Neural progenitor cell (in vitro differentiated cells): Measurements from ENCODE around the gene ERICH6B.

Experiments used
- CTCF ChIP-seq: fragments of 200-600 bp; sonication (generic); IDR thresholded peaks from 2 replicates; pipeline ENCODE4 v1.5.1; 2017; ENCODE audit warnings: antibody characterized with exemption, mild to moderate bottlenecking
- EZH2phosphoT487 ChIP-seq: fragments of 200-600 bp; sonication (generic); IDR thresholded peaks from 2 replicates; pipeline ENCODE4 v1.6.1; 2017; ENCODE audit warnings: antibody characterized with exemption

- TF ChIP-seq CTCF (no peak), EZH2phosphoT487 (no peak)
These were observed 75.3 kb downstream of the ERICH6B start for GRCh38 chr13:45540195-45540594.
